WTC11 (cell line): ENCODE results near the gene BLZF1. TPM values are rescaled to one million over a fixed set of nuclear protein-coding genes. Genes with fewer than 3 reads are reported as not detected.
"Not testable (repeated sequence)": the region's sequence is repeated elsewhere in the genome, so short reads cannot be mapped to it uniquely, and the experiment has no call there.

Experiments used
- ATAC-seq: fragments of 200-7000 bp; cut with Tn5 transposase; 2 replicates; pipeline ENCODE4 v1.10.0; 2021; ENCODE audit warnings: mild to moderate bottlenecking, moderate library complexity
- CTCF ChIA-PET: fragments of 300-600 bp; sonication (Branson Sonifier 250); formaldehyde crosslinking; loops from one replicate; lab custom pipeline; 2021; ENCODE audit warnings: antibody characterized with exemption; lab: Charles Lee
- POLR2A ChIA-PET: fragments of 350-600 bp; sonication (Branson Sonifier 250); formaldehyde crosslinking; loops from one replicate; lab custom pipeline; 2021; ENCODE audit warnings: antibody characterized with exemption; lab: Charles Lee
- DNase-seq: peaks from one replicate; pipeline ENCODE4 v3.0.0; 2021; ENCODE audit warnings: low spot score
- H3K27ac Mint-ChIP-seq: 2 replicates; pipeline ENCODE4 v1.8.0; 2021; ENCODE audit warnings: mixed read lengths
- H3K27me3 Mint-ChIP-seq: 2 replicates; pipeline ENCODE4 v1.8.0; 2021; ENCODE audit warnings: low read depth, mild to moderate bottlenecking, moderate library complexity, mixed read lengths
- H3K36me3 Mint-ChIP-seq: 2 replicates; pipeline ENCODE4 v1.8.0; 2021; ENCODE audit warnings: mixed read lengths
- H3K4me1 Mint-ChIP-seq: 2 replicates; pipeline ENCODE4 v1.8.0; 2022; ENCODE audit warnings: mixed read lengths
- H3K4me3 Mint-ChIP-seq: 2 replicates; pipeline ENCODE4 v1.8.0; 2021; ENCODE audit warnings: mild to moderate bottlenecking, moderate library complexity, mixed read lengths
- H3K9me3 Mint-ChIP-seq: 2 replicates; pipeline ENCODE4 v1.8.0; 2021; ENCODE audit warnings: mixed read lengths
- AFF4 ChIP-seq: sonication (generic); formaldehyde crosslinking; IDR thresholded peaks from 2 replicates; pipeline ENCODE4 v1.8.1; 2023; ENCODE audit warnings: mild to moderate bottlenecking, missing genetic modification reagents, borderline replicate concordance
- ETV6 ChIP-seq: sonication (generic); formaldehyde crosslinking; IDR thresholded peaks from 2 replicates; pipeline ENCODE4 v1.8.1; 2022; ENCODE audit warnings: mild to moderate bottlenecking, missing genetic modification reagents
- FOXJ3 ChIP-seq: sonication (generic); formaldehyde crosslinking; IDR thresholded peaks from 2 replicates; pipeline ENCODE4 v1.9.0; 2021; ENCODE audit warnings: missing genetic modification reagents, mild to moderate bottlenecking, borderline replicate concordance
- FOXK1 ChIP-seq: sonication (generic); formaldehyde crosslinking; IDR thresholded peaks from 2 replicates; pipeline ENCODE4 v1.8.0; 2022; ENCODE audit warnings: mild to moderate bottlenecking, moderate library complexity, missing genetic modification reagents
- GTF2I ChIP-seq: fragments of 250-450 bp; sonication (Bioruptor Pico); conservative IDR thresholded peaks from 2 replicates; pipeline ENCODE4 v1.4.0; 2021; ENCODE audit warnings: mild to moderate bottlenecking
- JAZF1 ChIP-seq: fragments of 250-450 bp; sonication (Bioruptor Pico); IDR thresholded peaks from 2 replicates; pipeline ENCODE4 v1.9.0; 2021; ENCODE audit warnings: moderate library complexity, mild to moderate bottlenecking, inconsistent platforms
- JUN ChIP-seq: sonication (generic); formaldehyde crosslinking; IDR thresholded peaks from 2 replicates; pipeline ENCODE4 v1.8.0; 2023; ENCODE audit warnings: mild to moderate bottlenecking, missing genetic modification reagents
- MAX ChIP-seq: sonication (generic); formaldehyde crosslinking; IDR thresholded peaks from 2 replicates; pipeline ENCODE4 v1.8.0; 2022; ENCODE audit warnings: mild to moderate bottlenecking, missing genetic modification reagents
- MXD4 ChIP-seq: fragments of 250-450 bp; sonication (Bioruptor Pico); IDR thresholded peaks from 2 replicates; pipeline ENCODE4 v1.8.0; 2021; ENCODE audit warnings: mild to moderate bottlenecking, moderate library complexity, borderline replicate concordance
- NFE2L1 ChIP-seq: sonication (generic); formaldehyde crosslinking; IDR thresholded peaks from 2 replicates; pipeline ENCODE4 v1.8.1; 2023; ENCODE audit warnings: missing genetic modification reagents
- PRRX2 ChIP-seq: fragments of 250-450 bp; sonication (Bioruptor Pico); IDR thresholded peaks from 2 replicates; pipeline ENCODE4 v1.8.0; 2021; ENCODE audit warnings: mild to moderate bottlenecking
- SOX15 ChIP-seq: fragments of 250-450 bp; sonication (Bioruptor Pico); IDR thresholded peaks from 2 replicates; pipeline ENCODE4 v1.9.0; 2021; ENCODE audit warnings: mild to moderate bottlenecking
- TP53 ChIP-seq: sonication (generic); formaldehyde crosslinking; IDR thresholded peaks from 2 replicates; pipeline ENCODE4 v1.8.1; 2023; ENCODE audit warnings: mild to moderate bottlenecking, missing genetic modification reagents
- ZBTB21 ChIP-seq: sonication (generic); formaldehyde crosslinking; IDR thresholded peaks from 2 replicates; pipeline ENCODE4 v1.8.1; 2023; ENCODE audit warnings: mild to moderate bottlenecking, missing genetic modification reagents, borderline replicate concordance
- ZNF396 ChIP-seq: fragments of 250-450 bp; sonication (Bioruptor Pico); IDR thresholded peaks from 2 replicates; pipeline ENCODE4 v1.8.0; 2021; ENCODE audit warnings: mild to moderate bottlenecking, moderate library complexity, borderline replicate concordance
- ZNF423 ChIP-seq: fragments of 250-450 bp; sonication (Bioruptor Pico); IDR thresholded peaks from 2 replicates; pipeline ENCODE4 v2.1.2; 2022; ENCODE audit warnings: mild to moderate bottlenecking, moderate library complexity
- total RNA-seq: library from RNA; stranded (reverse); gene quantifications from 3 replicates; pipeline ENCODE4 v1.2.3, GENCODE V29; 2021
- TF ChIP-seq, protein P1 (sequence below): fragments of 250-450 bp; sonication (Bioruptor Pico); IDR thresholded peaks from 2 replicates; pipeline ENCODE4 v1.9.0; 2021; ENCODE audit warnings: moderate library complexity, mild to moderate bottlenecking, inconsistent platforms, borderline replicate concordance
- TF ChIP-seq, protein P2 (sequence below): sonication (generic); formaldehyde crosslinking; IDR thresholded peaks from 2 replicates; pipeline ENCODE4 v1.8.1; 2022; ENCODE audit warnings: missing genetic modification reagents, borderline replicate concordance
- TF ChIP-seq, protein P3 (sequence below): sonication (generic); formaldehyde crosslinking; IDR thresholded peaks from 2 replicates; pipeline ENCODE4 v1.8.1; 2022; ENCODE audit warnings: low read depth, mild to moderate bottlenecking, moderate library complexity, missing genetic modification reagents, borderline replicate concordance
- TF ChIP-seq, protein P4 (sequence below): sonication (generic); formaldehyde crosslinking; conservative IDR thresholded peaks from 2 replicates; pipeline ENCODE4 v1.8.1; 2023; ENCODE audit warnings: mild to moderate bottlenecking, low read depth, missing genetic modification reagents, moderate library complexity

Gene BLZF1
- total RNA-seq, 1 experiment from 2014 or later, result 8.3 TPM

- H3K36me3 Mint-ChIP-seq, H3K4me3 Mint-ChIP-seq, H3K4me1 Mint-ChIP-seq, POLR2A ChIA-PET, ATAC-seq, H3K27ac Mint-ChIP-seq, CTCF ChIA-PET, DNase-seq: not testable (repeated sequence)
- Mint-ChIP-seq H3K27me3 (peaks cover 14% of the 10 kb centered on the region), H3K9me3 (peaks cover 36% of the 10 kb centered on the region)
These were observed 40.3 kb downstream of the BLZF1 start for GRCh38 chr1:169408340-169408739.

GRCh38 chr1:169414952-169415351 lies 47.0 kb downstream of the BLZF1 start:
- TF ChIP-seq GTF2I (CRISPR knock-in tag), result no peak
- TF ChIP-seq, protein P1, sequence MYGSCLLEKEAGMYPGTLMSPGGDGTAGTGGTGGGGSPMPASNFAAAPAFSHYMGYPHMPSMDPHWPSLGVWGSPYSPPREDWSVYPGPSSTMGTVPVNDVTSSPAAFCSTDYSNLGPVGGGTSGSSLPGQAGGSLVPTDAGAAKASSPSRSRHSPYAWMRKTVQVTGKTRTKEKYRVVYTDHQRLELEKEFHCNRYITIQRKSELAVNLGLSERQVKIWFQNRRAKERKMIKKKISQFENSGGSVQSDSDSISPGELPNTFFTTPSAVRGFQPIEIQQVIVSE, result no peak
- TF ChIP-seq NFE2L1, result no peak
- no peak for TF ChIP-seq FOXJ3
- no peak for TF ChIP-seq JUN (CRISPR knock-in tag)
- no peak for TF ChIP-seq ZBTB21 (CRISPR knock-in tag)
- TF ChIP-seq MAX, result no peak
- TF ChIP-seq PRRX2 (CRISPR knock-in tag), result no peak
- no peak for TF ChIP-seq MXD4 (CRISPR knock-in tag)
- TF ChIP-seq, protein P2, sequence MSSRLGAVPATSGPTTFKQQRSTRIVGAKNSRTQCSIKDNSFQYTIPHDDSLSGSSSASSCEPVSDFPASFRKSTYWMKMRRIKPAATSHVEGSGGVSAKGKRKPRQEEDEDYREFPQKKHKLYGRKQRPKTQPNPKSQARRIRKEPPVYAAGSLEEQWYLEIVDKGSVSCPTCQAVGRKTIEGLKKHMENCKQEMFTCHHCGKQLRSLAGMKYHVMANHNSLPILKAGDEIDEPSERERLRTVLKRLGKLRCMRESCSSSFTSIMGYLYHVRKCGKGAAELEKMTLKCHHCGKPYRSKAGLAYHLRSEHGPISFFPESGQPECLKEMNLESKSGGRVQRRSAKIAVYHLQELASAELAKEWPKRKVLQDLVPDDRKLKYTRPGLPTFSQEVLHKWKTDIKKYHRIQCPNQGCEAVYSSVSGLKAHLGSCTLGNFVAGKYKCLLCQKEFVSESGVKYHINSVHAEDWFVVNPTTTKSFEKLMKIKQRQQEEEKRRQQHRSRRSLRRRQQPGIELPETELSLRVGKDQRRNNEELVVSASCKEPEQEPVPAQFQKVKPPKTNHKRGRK (CRISPR knock-in tag), result no peak
- TF ChIP-seq TP53 (CRISPR knock-in tag), result no peak
- TF ChIP-seq, protein P3, sequence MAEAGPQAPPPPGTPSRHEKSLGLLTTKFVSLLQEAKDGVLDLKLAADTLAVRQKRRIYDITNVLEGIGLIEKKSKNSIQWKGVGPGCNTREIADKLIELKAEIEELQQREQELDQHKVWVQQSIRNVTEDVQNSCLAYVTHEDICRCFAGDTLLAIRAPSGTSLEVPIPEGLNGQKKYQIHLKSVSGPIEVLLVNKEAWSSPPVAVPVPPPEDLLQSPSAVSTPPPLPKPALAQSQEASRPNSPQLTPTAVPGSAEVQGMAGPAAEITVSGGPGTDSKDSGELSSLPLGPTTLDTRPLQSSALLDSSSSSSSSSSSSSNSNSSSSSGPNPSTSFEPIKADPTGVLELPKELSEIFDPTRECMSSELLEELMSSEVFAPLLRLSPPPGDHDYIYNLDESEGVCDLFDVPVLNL (CRISPR knock-in tag), result no peak
- TF ChIP-seq, protein P4, sequence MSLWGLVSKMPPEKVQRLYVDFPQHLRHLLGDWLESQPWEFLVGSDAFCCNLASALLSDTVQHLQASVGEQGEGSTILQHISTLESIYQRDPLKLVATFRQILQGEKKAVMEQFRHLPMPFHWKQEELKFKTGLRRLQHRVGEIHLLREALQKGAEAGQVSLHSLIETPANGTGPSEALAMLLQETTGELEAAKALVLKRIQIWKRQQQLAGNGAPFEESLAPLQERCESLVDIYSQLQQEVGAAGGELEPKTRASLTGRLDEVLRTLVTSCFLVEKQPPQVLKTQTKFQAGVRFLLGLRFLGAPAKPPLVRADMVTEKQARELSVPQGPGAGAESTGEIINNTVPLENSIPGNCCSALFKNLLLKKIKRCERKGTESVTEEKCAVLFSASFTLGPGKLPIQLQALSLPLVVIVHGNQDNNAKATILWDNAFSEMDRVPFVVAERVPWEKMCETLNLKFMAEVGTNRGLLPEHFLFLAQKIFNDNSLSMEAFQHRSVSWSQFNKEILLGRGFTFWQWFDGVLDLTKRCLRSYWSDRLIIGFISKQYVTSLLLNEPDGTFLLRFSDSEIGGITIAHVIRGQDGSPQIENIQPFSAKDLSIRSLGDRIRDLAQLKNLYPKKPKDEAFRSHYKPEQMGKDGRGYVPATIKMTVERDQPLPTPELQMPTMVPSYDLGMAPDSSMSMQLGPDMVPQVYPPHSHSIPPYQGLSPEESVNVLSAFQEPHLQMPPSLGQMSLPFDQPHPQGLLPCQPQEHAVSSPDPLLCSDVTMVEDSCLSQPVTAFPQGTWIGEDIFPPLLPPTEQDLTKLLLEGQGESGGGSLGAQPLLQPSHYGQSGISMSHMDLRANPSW (CRISPR knock-in tag), result no peak
- TF ChIP-seq JAZF1, result no peak
- no peak for ATAC-seq
- H3K9me3 Mint-ChIP-seq, result 0 out of 2 replicates have a peak, but pooled peaks cover 9% of the 10 kb centered on the region
- no peaks in the 10 kb centered on the region for H3K4me1 Mint-ChIP-seq
- no peak overlapping the region for H3K4me3 Mint-ChIP-seq
- DNase-seq, result no peak
- ChIA-PET CTCF (no interaction called here), POLR2A (no interaction called here)
- H3K36me3 Mint-ChIP-seq, result no peaks in the 10 kb centered on the region
- no peak overlapping the region for H3K27ac Mint-ChIP-seq
- H3K27me3 Mint-ChIP-seq, result peaks cover 1% of the 10 kb centered on the region; the same call in 1 of the 2 replicates

DNA sequence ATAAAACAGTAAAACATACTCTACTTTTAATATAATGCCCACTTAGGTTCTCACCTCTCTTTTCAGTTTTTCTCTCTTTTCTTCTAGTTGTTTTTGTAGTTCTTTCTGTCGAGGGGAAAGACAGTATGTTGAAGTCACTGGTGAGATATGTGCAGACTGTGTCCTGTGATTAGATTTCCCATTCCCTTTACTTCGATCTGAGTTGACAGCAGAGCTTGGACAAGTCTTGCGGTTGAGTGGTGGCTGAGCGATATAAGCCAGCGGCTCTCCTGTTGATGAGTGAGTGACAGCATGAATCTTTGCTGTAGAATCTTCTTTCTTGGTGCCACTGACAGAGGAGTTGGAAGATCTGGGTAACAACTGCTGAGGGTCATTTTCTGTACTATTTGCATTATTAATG lies 53.3 kb downstream of the BLZF1 start:
- no peak for ATAC-seq
- no peaks in the 10 kb centered on the region for H3K9me3 Mint-ChIP-seq
- H3K4me1 Mint-ChIP-seq, result peaks cover 2% of the 10 kb centered on the region
- H3K4me3 Mint-ChIP-seq, result no peak overlapping the region
- DNase-seq, result no peak
- no peak overlapping the region for H3K27ac Mint-ChIP-seq
- CTCF ChIA-PET, result no interaction called here
- POLR2A ChIA-PET, result no interaction called here
- H3K36me3 Mint-ChIP-seq, result no peaks in the 10 kb centered on the region
- no peaks in the 10 kb centered on the region for H3K27me3 Mint-ChIP-seq
- TF ChIP-seq MXD4 (CRISPR knock-in tag), result no peak
- no peak for TF ChIP-seq ZBTB21 (CRISPR knock-in tag)
- no peak for TF ChIP-seq FOXJ3
- no peak for TF ChIP-seq ZNF423 (CRISPR knock-in tag)
- TF ChIP-seq, protein P4 (CRISPR knock-in tag), result no peak
- TF ChIP-seq SOX15 (CRISPR knock-in tag), result no peak
- no peak for TF ChIP-seq FOXK1 (CRISPR knock-in tag)
- TF ChIP-seq ETV6 (CRISPR knock-in tag), result no peak
- no peak for TF ChIP-seq AFF4 (CRISPR knock-in tag)
- TF ChIP-seq ZNF396 (CRISPR knock-in tag), result no peak
